Colonic mucosa (tissue), 4 donors: Measurements from ENCODE around the gene ESRRA. TPM values are rescaled to one million over a fixed set of nuclear protein-coding genes. Genes with fewer than 3 reads are reported as not detected.
A peak's percentile ranks its signal among the peaks of the same experiment; 100 is the strongest.

Source experiments
- DNase-seq: peaks from one replicate; pipeline ENCODE4 v3.0.0-alpha.2; 2020
- H3K27ac ChIP-seq: fragments of 200-600 bp; one replicate; pipeline ENCODE4 v1.8.0; 2021
- H3K27me3 ChIP-seq: fragments of 200-600 bp; one replicate; pipeline ENCODE4 v1.8.0; 2021
- H3K36me3 ChIP-seq: fragments of 200-600 bp; one replicate; pipeline ENCODE4 v1.8.0; 2021
- H3K4me1 ChIP-seq: fragments of 200-600 bp; one replicate; pipeline ENCODE4 v1.8.0; 2021; ENCODE audit warnings: mild to moderate bottlenecking
- H3K4me3 ChIP-seq: fragments of 200-600 bp; one replicate; pipeline ENCODE4 v1.8.0; 2021
- H3K9ac ChIP-seq, 2 donors: one replicate each; pipeline ENCODE4 v1.7.0; 2013; ENCODE audit warnings: control low read depth in 2 of 2, low read depth in 2 of 2, low read length in 2 of 2
- H3K9me3 ChIP-seq: fragments of 200-600 bp; one replicate; pipeline ENCODE4 v1.8.0; 2021
- CTCF ChIP-seq: fragments of 200-600 bp; IDR thresholded peaks from one replicate; pipeline ENCODE4 v1.8.0; 2022; ENCODE audit warnings: antibody characterized with exemption, mild to moderate bottlenecking
- intact Hi-C: fragments of 100-400 bp; cut with DNase I; formaldehyde crosslinking; loops from one replicate; pipeline ENCODE4 v1.14.1; 2022
- total RNA-seq, 2 donors: library from RNA; stranded (reverse); fragmentation: NEBNext Ultra II Directional in 1 of 2; extraction: Animal tissue kit (Norgen Biotek cat#: 25700) in 1 of 2; gene quantifications; one replicate each; pipeline ENCODE4 v1.2.1, GENCODE V29; 2021
- donor health status: healthy.
- donor health status: DM: no; HTN: no; CAD: no.
- donor health status: DM: no; HTN: no; CAD: no.

The ESRRA gene
- total RNA-seq, 2 donors from 2014 or later, result 150 to 187 TPM

DNA sequence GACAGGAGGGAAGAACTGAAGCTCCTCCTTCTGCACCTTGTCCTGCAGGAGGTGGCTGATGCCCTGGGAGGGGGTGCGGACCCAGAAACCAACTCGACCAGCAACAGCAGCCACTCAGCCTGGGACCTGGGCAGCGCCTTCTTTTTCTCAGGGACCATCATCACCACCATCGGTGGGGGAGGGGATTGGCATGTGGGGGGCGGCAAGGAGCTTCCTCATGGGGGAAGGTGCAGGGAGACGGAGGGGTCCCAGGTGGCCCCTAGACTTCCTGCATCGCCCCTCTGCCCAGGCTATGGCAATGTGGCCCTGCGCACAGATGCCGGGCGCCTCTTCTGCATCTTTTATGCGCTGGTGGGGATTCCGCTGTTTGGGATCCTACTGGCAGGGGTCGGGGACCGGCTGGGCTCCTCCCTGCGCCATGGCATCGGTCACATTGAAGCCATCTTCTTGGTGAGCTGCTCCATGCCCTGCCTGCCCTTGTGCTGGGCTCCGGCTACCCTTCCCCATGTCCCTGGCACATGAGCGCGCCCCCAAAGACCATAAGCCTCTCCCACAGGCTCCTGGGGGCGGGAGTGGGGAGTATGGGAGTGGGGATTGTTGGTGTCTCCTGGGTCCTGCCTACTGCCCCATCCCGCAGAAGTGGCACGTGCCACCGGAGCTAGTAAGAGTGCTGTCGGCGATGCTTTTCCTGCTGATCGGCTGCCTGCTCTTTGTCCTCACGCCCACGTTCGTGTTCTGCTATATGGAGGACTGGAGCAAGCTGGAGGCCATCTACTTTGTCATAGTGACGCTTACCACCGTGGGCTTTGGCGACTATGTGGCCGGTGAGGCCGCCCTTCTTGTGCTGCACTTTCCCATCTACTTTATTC is 8.3 kb upstream of the ESRRA start:
- peaks cover 22% of the 10 kb centered on the region for H3K4me1 ChIP-seq
- DNase-seq, result no peak
- H3K36me3 ChIP-seq, result no peaks in the 10 kb centered on the region
- no peak overlapping the region for H3K4me3 ChIP-seq
- no peak for TF ChIP-seq CTCF
- H3K27ac ChIP-seq, result no peak overlapping the region
- intact Hi-C loops, result no loop called here
- H3K9ac ChIP-seq, result peak overlapping the region in 1 of 2 donors; percentile 55
- no peaks in the 10 kb centered on the region for H3K9me3 ChIP-seq
- peaks cover 70% of the 10 kb centered on the region for H3K27me3 ChIP-seq

DNA sequence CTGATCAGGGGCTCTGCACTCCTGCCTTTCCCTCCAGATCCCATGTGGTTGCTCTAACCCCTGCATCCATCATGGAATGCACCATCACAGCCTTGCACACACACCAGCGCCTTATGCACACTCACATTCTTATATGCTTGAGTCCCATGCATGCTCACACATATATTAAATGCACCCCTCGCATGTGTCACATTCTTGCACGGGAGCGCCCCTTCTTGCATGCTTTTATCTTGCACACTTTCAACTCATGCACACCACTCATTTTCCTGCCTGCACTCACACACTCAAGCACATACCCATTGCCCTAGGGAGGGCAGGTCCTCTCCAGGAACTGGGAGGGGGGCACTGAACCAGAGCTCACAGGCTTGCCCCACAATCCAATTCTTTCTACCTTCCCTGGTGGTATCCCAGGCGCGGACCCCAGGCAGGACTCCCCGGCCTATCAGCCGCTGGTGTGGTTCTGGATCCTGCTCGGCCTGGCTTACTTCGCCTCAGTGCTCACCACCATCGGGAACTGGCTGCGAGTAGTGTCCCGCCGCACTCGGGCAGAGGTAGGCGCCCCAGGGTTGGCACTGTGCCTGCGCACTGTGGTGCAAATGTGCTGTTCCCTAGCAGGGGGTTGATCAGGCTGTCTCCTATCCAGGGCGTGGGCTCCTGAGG is 7.5 kb upstream of the ESRRA start:
- H3K27me3 ChIP-seq, result peaks cover 62% of the 10 kb centered on the region
- DNase-seq, result no peak
- peak overlapping the region in 1 of 2 donors; percentile 55 for H3K9ac ChIP-seq
- H3K36me3 ChIP-seq, result no peaks in the 10 kb centered on the region
- TF ChIP-seq CTCF, result no peak
- no peak overlapping the region for H3K27ac ChIP-seq
- no peak overlapping the region for H3K4me3 ChIP-seq
- peaks cover 19% of the 10 kb centered on the region for H3K4me1 ChIP-seq
- intact Hi-C loops, result no loop called here
- H3K9me3 ChIP-seq, result no peaks in the 10 kb centered on the region

DNA sequence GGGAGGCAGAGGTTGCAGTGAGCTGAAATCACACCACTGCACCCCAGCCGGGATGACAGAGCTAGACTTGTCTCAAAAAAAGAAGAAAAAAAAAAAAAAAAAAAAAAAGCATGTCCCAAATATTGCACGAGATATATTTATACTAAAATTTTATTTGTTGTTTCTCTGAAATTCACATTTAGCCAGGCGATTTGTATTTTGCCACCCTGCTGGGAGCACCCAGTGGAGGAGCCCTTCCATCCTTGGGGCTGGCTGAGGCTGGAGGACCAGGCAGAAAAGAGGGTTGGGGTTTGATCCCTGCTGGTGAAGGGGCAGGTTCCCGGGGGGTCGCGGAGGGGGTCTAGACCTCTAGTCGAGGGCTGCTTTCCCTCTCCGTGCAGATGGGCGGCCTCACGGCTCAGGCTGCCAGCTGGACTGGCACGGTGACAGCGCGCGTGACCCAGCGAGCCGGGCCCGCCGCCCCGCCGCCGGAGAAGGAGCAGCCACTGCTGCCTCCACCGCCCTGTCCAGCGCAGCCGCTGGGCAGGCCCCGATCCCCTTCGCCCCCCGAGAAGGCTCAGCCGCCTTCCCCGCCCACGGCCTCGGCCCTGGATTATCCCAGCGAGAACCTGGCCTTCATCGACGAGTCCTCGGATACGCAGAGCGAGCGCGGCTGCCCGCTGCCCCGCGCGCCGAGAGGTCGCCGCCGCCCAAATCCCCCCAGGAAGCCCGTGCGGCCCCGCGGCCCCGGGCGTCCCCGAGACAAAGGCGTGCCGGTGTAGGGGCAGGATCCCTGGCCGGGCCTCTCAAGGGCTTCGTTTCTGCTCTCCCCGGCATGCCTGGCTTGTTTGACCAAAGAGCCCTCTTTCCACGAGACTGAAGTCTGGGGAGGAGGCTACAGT is 6.1 kb upstream of the ESRRA start:
- intact Hi-C loops, result no loop called here
- no peak overlapping the region for H3K9ac ChIP-seq
- TF ChIP-seq CTCF, result no peak

GRCh38 chr11:64299847-64300648 is 5.3 kb upstream of the ESRRA start, which contains the start of gene CATSPERZ:
CATSPERZ (plus strand) TSS chr11:64300358; CDS start chr11:64300411, 53 bp downstream.
- no peak for TF ChIP-seq CTCF
- Histone ChIP-seq H3K4me1 (peaks cover 19% of the 10 kb centered on the region), H3K9ac (peak within 1 kb of the TSS; percentile 26 to 56), H3K27ac (no peak within 1 kb of the TSS), H3K27me3 (peaks cover 53% of the 10 kb centered on the region), H3K36me3 (no peaks in the 10 kb centered on the region), H3K4me3 (peak within 1 kb of the TSS; percentile 28), H3K9me3 (no peaks in the 10 kb centered on the region)
- DNase-seq, result no peak
- intact Hi-C loops, result loop anchor here (5.0 kb wide), 1 partner anchor 98 kb away; no protein-coding TSS in a partner anchor

More for the DNA sequence above, 6.1 kb upstream of the ESRRA start:
- H3K36me3 ChIP-seq, result no peaks in the 10 kb centered on the region
- no peak overlapping the region for H3K27ac ChIP-seq
- DNase-seq, result peak; percentile 65
- H3K4me3 ChIP-seq, result peak overlapping the region; percentile 27
- H3K4me1 ChIP-seq, result peaks cover 19% of the 10 kb centered on the region
- peaks cover 55% of the 10 kb centered on the region for H3K27me3 ChIP-seq
- H3K9me3 ChIP-seq, result no peaks in the 10 kb centered on the region
